GM12801 (cell line): ENCODE results near the gene DNAL4.

Experiments
- CTCF ChIP-seq: IDR thresholded peaks from one replicate; pipeline ENCODE4 v1.5.1; 2011; ENCODE audit warnings: control low read depth; ENCODE audit not compliant: insufficient read length; ENCODE audit errors: extremely low read depth

DNAL4 gene

GRCh38 chr22:38784035-38784434 lies 9.9 kb downstream of the DNAL4 start:
- TF ChIP-seq CTCF: no peak

DNA sequence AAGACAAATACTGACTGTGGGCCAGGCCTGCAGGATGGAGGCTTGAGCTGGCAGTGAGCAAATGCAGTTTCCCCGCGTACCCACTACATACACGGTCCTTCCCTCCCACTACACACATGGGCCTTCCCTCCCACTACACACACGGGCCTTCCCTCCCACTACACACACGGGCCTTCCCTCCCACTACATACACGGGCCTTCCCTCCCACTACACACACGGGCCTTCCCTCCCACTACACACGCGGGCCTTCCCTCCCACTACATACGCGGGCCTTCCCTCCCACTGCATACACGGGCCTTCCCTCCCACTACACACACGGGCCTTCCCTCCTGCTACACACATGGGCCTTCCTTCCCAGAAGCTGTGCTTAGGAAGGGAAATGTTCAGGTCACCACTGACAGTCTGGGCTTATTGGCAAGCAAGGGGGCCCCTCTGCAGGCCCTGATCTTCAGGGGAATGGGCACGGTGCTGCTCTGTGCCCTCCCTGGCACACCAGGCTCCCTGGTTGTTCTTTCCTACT lies 10.8 kb downstream of the DNAL4 start:
- no peak for TF ChIP-seq CTCF

DNA sequence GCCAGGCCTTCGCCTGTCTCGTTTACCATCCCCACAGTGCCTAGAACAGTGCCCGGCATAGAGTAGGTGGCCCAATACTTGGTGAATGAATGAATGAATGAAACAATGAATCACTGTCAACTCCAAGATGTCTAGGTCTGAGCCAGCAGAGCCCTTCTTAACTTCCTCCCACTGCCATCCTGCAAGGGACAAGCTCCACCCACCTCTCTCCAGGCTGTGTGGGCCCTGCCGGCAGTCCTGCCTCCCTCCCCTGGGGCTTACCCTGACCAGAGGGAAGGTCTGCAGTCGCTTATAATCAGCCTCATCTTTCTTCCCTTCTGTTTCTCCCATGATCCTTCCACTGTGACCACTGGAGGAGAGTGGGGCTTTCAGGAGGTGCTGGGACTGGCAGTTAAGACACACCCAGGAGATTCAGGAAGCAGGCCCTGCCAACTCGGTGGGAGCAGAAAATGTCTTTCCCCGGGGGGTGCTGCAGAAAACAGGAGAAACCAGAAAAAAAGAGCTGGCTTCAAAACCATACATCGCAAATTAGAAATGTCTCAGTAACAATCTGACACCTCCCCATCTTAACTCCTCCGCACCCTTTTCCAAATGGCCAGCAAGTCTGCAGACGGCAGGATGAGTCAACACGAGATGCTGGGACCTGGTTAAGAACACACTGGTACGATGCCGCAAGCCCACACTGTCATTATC lies 11.4 kb downstream of the DNAL4 start:
- no peak for TF ChIP-seq CTCF

GRCh38 chr22:38781033-38781432 lies 12.9 kb downstream of the DNAL4 start:
- TF ChIP-seq CTCF: no peak

DNA sequence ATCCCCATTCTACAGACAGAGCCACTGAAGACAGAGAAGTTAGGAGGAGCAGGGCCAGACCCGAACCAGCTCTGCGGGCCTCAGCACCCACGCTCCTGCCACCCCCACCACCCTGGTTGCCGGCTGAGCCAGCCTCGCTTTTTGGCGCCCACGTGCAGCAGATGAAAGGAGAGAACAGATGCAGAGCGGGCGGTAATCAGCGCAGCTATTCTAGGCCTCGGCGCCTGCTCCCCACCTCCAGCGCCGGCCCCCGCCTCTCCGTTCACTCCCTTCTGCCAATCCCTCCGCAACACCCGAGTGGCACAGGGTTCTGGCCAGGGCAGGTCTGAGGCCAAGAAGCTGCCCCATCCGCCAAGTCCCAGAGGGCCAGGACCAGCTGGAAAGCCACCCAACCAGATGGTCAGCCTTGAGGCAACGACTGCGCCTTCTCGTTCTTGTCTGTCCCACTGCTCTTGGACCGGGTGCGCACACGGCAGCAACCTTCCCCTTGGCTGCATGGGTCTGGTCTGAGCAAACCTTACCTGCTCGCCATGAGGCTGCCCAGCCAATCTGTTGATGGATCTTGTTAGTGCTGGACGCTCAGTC lies 16.8 kb downstream of the DNAL4 start:
- no peak for TF ChIP-seq CTCF

GRCh38 chr22:38776086-38776485 lies 17.9 kb downstream of the DNAL4 start:
- no peak for TF ChIP-seq CTCF

GRCh38 chr22:38775656-38776055 lies 18.3 kb downstream of the DNAL4 start:
- no peak for TF ChIP-seq CTCF
